K562 (cell line): Measurements from ENCODE around the gene MCM3. TPM values are rescaled to one million over a fixed set of nuclear protein-coding genes. Genes with fewer than 3 reads are reported as not detected.

Experiments
- ATF1 ChIP-seq, 2 experiments: fragments of 450-650 bp in 1 of 2; IDR thresholded peaks; 2 replicates each; pipeline ENCODE4 v1.6.1; 2016; ENCODE audit warnings: missing compliant biosample characterization in 1 of 2, missing genetic modification characterization in 1 of 2
- BMI1 ChIP-seq: fragments of 150-350 bp; IDR thresholded peaks from 2 replicates; pipeline ENCODE4 v1.6.1; 2014; ENCODE audit warnings: low read length
- ESRRA ChIP-seq: fragments of 450-650 bp; IDR thresholded peaks from 2 replicates; pipeline ENCODE4 v1.6.1; 2014; ENCODE audit warnings: low read depth, mild to moderate bottlenecking, moderate library complexity, borderline replicate concordance
- GTF2A2 ChIP-seq: IDR thresholded peaks from 2 replicates; pipeline ENCODE4 v1.6.1; 2016; ENCODE audit warnings: mild to moderate bottlenecking, missing genetic modification characterization, missing compliant biosample characterization
- HOMEZ ChIP-seq: fragments of 250-450 bp; sonication (Bioruptor Pico); IDR thresholded peaks from 2 replicates; pipeline ENCODE4 v1.4.0; 2020; ENCODE audit warnings: mild to moderate bottlenecking, moderate library complexity
- MCM2 ChIP-seq: fragments of 450-650 bp; IDR thresholded peaks from 2 replicates; pipeline ENCODE4 v1.6.1; 2017; ENCODE audit warnings: low read depth, mild to moderate bottlenecking
- NR2C1 ChIP-seq, 2 experiments: fragments of 450-650 bp; IDR thresholded peaks; 2 replicates each; pipeline ENCODE4 v1.6.1; 2017; ENCODE audit warnings: mild to moderate bottlenecking in 2 of 2, antibody characterized with exemption in 1 of 2, inconsistent platforms in 1 of 2, missing compliant biosample characterization in 1 of 2, missing genetic modification characterization in 1 of 2
- NRF1 ChIP-seq, 2 experiments: fragments of 450-650 bp; IDR thresholded peaks in 1 of 2; conservative IDR thresholded peaks in 1 of 2; 2 replicates each; pipeline ENCODE4 v1.6.1; 2014; ENCODE audit warnings: mild to moderate bottlenecking in 2 of 2
- ZBTB9 ChIP-seq: fragments of 450-650 bp; formaldehyde crosslinking; IDR thresholded peaks from 2 replicates; pipeline ENCODE4 v1.4.0; 2020; ENCODE audit warnings: mild to moderate bottlenecking, moderate library complexity
- ZNF174 ChIP-seq: fragments of 250-450 bp; sonication (Bioruptor Pico); IDR thresholded peaks from 2 replicates; pipeline ENCODE4 v1.4.0; 2020; ENCODE audit warnings: mild to moderate bottlenecking
- ZNF395 ChIP-seq: fragments of 200-800 bp; sonication (Bioruptor generic); IDR thresholded peaks from 2 replicates; pipeline ENCODE4 v1.6.1; 2017; ENCODE audit warnings: missing genetic modification characterization, missing compliant biosample characterization
- ZNF584 ChIP-seq: fragments of 200-800 bp; sonication (Bioruptor generic); IDR thresholded peaks from 2 replicates; pipeline ENCODE4 v1.6.1; 2016; ENCODE audit warnings: low read depth, mild to moderate bottlenecking, missing genetic modification characterization, missing compliant biosample characterization
- polyA plus RNA-seq, 8 experiments: library from polyadenylated mRNA; depleted of rRNA in 4 of 8; stranded (reverse) in 5 of 8; unstranded in 3 of 8; fragments of >200 nt; fragmentation: Nextera tagmentation in 2 of 8; fragmentation: Illumina TruSeq in 1 of 8; extraction: Ambion mirVana in 2 of 8; extraction: Trizol in 1 of 8; gene quantifications; 2 replicates each; pipeline versions ENCODE4 v1.2.1 to v1.2.3, GENCODE V29; 2011 to 2014; ENCODE audit warnings: inconsistent platforms in 1 of 8, missing spikeins in 1 of 8
- total RNA-seq, 7 experiments: library from RNA; depleted of rRNA in 6 of 7; stranded (reverse); fragments of >200 nt in 6 of 7; fragmentation: Illumina TruSeq in 2 of 7; extraction: Trizol in 2 of 7; gene quantifications; 2 replicates each; pipeline versions ENCODE4 v1.2.1 to v1.2.3, GENCODE V29; 2011 to 2021; ENCODE audit warnings: low replicate concordance in 1 of 7
- TF ChIP-seq, protein P1 (sequence below): fragments of 250-450 bp; sonication (Bioruptor Pico); IDR thresholded peaks from 2 replicates; pipeline ENCODE4 v1.4.0; 2020; ENCODE audit warnings: borderline replicate concordance
- TF ChIP-seq, protein P2 (sequence below): IDR thresholded peaks from 2 replicates; pipeline ENCODE4 v1.6.1; 2011; ENCODE audit not compliant: insufficient read length; ENCODE audit errors: extremely low read depth
- TF ChIP-seq, protein P3 (sequence below), 3 experiments: fragments of 200-800 bp in 1 of 3; sonication (Bioruptor generic) in 1 of 3; sonication (generic) in 1 of 3; formaldehyde crosslinking in 1 of 3; IDR thresholded peaks; 2 replicates each; pipeline versions ENCODE4 v1.6.1 to v1.8.0; 2016 to 2022; ENCODE audit warnings: mild to moderate bottlenecking in 2 of 3, missing compliant biosample characterization in 2 of 3, missing genetic modification characterization in 2 of 3, missing genetic modification reagents in 1 of 3
- TF ChIP-seq, protein P4 (sequence below): fragments of 250-450 bp; sonication (Bioruptor Pico); IDR thresholded peaks from 2 replicates; pipeline ENCODE4 v1.8.0; 2021; ENCODE audit warnings: mild to moderate bottlenecking, moderate library complexity

MCM3 gene
- total and polyA plus RNA-seq, 9 of the 15 experiments (the other 6 are each of a cell fraction or from before 2014, with no cell fraction given) = 76.1 to 270 (median 250) TPM

- TF ChIP-seq ZBTB9 (CRISPR knock-in tag) (no peak), ZNF584 (CRISPR knock-in tag) (no peak), NRF1 (conservative IDR thresholded peaks at IDR 0.05 in 1 of 2, IDR thresholded peaks at IDR 0.05 in 1 of 2) (peak; percentile 78 to 83), MCM2 (no peak), GTF2A2 (tag) (no peak), ATF1 (CRISPR knock-in tag; IDR thresholded peaks at IDR 0.05) (no peak), ATF1 (tag; IDR thresholded peaks at IDR 0.05) (peak; percentile 94), NR2C1 (IDR thresholded peaks at IDR 0.05) (peak; percentile 87), NR2C1 (tag; IDR thresholded peaks at IDR 0.05) (peak; percentile 88), ESRRA (peak; percentile 71), HOMEZ (CRISPR knock-in tag) (no peak), ZNF174 (CRISPR knock-in tag) (no peak), ZNF395 (CRISPR knock-in tag) (peak; percentile 4; the same call in 1 of the 2 replicates), BMI1 (no peak)
- TF ChIP-seq, protein P1, sequence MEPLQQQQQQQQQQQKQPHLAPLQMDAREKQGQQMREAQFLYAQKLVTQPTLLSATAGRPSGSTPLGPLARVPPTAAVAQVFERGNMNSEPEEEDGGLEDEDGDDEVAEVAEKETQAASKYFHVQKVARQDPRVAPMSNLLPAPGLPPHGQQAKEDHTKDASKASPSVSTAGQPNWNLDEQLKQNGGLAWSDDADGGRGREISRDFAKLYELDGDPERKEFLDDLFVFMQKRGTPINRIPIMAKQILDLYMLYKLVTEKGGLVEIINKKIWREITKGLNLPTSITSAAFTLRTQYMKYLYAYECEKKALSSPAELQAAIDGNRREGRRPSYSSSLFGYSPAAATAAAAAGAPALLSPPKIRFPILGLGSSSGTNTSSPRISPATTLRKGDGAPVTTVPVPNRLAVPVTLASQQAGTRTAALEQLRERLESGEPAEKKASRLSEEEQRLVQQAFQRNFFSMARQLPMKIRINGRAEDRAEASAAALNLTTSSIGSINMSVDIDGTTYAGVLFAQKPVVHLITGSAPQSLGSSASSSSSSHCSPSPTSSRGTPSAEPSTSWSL = no peak
- TF ChIP-seq, protein P2, sequence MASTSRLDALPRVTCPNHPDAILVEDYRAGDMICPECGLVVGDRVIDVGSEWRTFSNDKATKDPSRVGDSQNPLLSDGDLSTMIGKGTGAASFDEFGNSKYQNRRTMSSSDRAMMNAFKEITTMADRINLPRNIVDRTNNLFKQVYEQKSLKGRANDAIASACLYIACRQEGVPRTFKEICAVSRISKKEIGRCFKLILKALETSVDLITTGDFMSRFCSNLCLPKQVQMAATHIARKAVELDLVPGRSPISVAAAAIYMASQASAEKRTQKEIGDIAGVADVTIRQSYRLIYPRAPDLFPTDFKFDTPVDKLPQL = no peak
- TF ChIP-seq, protein P3, sequence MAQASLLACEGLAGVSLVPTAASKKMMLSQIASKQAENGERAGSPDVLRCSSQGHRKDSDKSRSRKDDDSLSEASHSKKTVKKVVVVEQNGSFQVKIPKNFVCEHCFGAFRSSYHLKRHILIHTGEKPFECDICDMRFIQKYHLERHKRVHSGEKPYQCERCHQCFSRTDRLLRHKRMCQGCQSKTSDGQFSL (CRISPR knock-in tag; IDR thresholded peaks at IDR 0.05) = no peak
- TF ChIP-seq, protein P3 (tag; IDR thresholded peaks at IDR 0.05) = no peak
- TF ChIP-seq, protein P4, sequence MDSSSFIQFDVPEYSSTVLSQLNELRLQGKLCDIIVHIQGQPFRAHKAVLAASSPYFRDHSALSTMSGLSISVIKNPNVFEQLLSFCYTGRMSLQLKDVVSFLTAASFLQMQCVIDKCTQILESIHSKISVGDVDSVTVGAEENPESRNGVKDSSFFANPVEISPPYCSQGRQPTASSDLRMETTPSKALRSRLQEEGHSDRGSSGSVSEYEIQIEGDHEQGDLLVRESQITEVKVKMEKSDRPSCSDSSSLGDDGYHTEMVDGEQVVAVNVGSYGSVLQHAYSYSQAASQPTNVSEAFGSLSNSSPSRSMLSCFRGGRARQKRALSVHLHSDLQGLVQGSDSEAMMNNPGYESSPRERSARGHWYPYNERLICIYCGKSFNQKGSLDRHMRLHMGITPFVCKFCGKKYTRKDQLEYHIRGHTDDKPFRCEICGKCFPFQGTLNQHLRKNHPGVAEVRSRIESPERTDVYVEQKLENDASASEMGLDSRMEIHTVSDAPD (CRISPR knock-in tag) = no peak
Observed at GRCh38 chr6:52284460-52285176, at the start of gene MCM3 (continued).
